Peyer's patch (tissue), 4 donors: Measurements from ENCODE around the gene PIGU. TPM values are rescaled to one million over a fixed set of nuclear protein-coding genes. Genes with fewer than 3 reads are reported as not detected.
"Not testable (repeated sequence)": the region's sequence is repeated elsewhere in the genome, so short reads cannot be mapped to it uniquely, and the experiment has no call there.

ENCODE experiments used
- DNase-seq, 3 donors: peaks; one replicate each; pipeline ENCODE4 v3.0.0-alpha.2; 2017 to 2019
- H3K27ac ChIP-seq, 4 donors: fragments of 200-600 bp; sonication (generic); one replicate each; pipeline ENCODE4 v1.5.1; 2016 to 2019
- H3K27me3 ChIP-seq, 2 donors: fragments of 200-600 bp; sonication (generic); one replicate each; pipeline ENCODE4 v1.5.1; 2019
- H3K36me3 ChIP-seq, 3 donors: fragments of 200-600 bp; sonication (generic); one replicate each; pipeline ENCODE4 v1.5.1; 2016 to 2019
- H3K4me1 ChIP-seq, 4 donors: fragments of 200-600 bp; sonication (generic); one replicate each; pipeline ENCODE4 v1.5.1; 2016 to 2019
- H3K4me3 ChIP-seq, 4 donors: fragments of 200-600 bp; sonication (generic); 1 replicate in 3 of 4; 2 replicates in 1 of 4; pipeline ENCODE4 v1.5.1; 2016 to 2019; ENCODE audit warnings: mild to moderate bottlenecking in 1 of 4
- H3K9me3 ChIP-seq, 4 donors: fragments of 200-600 bp; sonication (generic); one replicate each; pipeline ENCODE4 v1.5.1; 2016 to 2019; ENCODE audit warnings: mild to moderate bottlenecking in 1 of 4
- POLR2A ChIP-seq, 2 donors: fragments of 450-650 bp; IDR thresholded peaks; one replicate each; pipeline ENCODE4 v1.5.1; 2017; ENCODE audit warnings: antibody characterized with exemption in 2 of 2, mild to moderate bottlenecking in 2 of 2, moderate library complexity in 2 of 2
- total RNA-seq, 4 donors: library from RNA; depleted of rRNA; stranded (reverse); fragments of >200 nt; gene quantifications; one replicate each; pipeline ENCODE4 v1.1.0, GENCODE V29; 2016
- TF ChIP-seq, protein P1 (sequence below), 6 experiments: fragments of 450-650 bp in 4 of 6; fragments of 200-600 bp in 2 of 6; sonication (generic) in 1 of 6; IDR thresholded peaks; one replicate each; pipeline ENCODE4 v1.5.1; 2017 to 2019; ENCODE audit warnings: antibody characterized with exemption in 6 of 6, mild to moderate bottlenecking in 3 of 6, moderate library complexity in 1 of 6

PIGU gene
- total RNA-seq, 4 donors from 2014 or later, result 6.6 to 29.5 (median 18.4) TPM

DNA sequence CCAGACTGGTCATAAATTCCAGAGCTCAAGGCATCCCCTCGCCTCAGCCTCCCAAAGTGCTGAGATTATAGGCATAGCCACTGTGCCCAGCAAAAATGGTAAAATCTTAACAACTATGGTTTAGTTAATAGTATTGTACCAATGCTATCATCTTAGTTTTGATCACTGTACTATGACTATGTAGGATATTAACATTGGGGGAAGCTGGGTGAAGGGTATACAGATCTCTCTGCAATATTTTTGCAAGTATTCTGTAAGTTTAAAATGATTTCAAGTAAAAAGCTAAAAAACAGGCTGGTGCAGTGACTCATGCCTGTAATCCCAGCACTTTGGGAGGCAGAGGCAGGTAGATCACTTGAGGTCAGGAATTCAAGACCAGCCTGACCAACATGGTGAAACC is 7.8 kb downstream of the PIGU start:
- TF ChIP-seq POLR2A (IDR thresholded peaks at IDR 0.05), result no peak
- TF ChIP-seq, protein P1, sequence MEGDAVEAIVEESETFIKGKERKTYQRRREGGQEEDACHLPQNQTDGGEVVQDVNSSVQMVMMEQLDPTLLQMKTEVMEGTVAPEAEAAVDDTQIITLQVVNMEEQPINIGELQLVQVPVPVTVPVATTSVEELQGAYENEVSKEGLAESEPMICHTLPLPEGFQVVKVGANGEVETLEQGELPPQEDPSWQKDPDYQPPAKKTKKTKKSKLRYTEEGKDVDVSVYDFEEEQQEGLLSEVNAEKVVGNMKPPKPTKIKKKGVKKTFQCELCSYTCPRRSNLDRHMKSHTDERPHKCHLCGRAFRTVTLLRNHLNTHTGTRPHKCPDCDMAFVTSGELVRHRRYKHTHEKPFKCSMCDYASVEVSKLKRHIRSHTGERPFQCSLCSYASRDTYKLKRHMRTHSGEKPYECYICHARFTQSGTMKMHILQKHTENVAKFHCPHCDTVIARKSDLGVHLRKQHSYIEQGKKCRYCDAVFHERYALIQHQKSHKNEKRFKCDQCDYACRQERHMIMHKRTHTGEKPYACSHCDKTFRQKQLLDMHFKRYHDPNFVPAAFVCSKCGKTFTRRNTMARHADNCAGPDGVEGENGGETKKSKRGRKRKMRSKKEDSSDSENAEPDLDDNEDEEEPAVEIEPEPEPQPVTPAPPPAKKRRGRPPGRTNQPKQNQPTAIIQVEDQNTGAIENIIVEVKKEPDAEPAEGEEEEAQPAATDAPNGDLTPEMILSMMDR (IDR thresholded peaks at IDR 0.05), result no peak
- H3K36me3 ChIP-seq, result no peaks in the 10 kb centered on the region
- H3K4me1 ChIP-seq, result no peaks in the 10 kb centered on the region
- H3K27me3 ChIP-seq, result no peaks in the 10 kb centered on the region
- H3K9me3 ChIP-seq, result no peaks in the 10 kb centered on the region
- no peak overlapping the region for H3K4me3 ChIP-seq
- no peak overlapping the region for H3K27ac ChIP-seq
- DNase-seq, result no peak

DNA sequence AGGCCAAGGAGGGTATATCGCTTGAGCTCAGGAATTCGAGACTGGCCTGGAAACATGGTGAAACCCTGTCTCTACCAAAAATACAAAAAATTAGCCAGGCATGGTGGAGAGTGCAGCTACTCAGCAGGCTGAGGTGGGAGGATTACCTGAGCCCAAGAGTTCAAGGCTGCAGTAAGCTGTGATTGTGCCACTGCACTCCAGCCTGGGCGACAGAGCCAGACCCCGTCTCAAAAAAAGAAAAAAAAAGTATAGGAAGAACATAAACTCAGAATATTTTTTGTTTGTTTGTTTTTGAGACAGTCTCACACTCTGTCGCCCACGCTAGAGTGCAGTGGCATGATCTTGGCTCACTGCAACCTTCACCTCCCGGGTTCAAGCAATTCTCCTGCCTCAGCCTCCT is 12.1 kb downstream of the PIGU start:
- H3K4me3 ChIP-seq, DNase-seq, H3K36me3 ChIP-seq, H3K9me3 ChIP-seq, H3K27ac ChIP-seq, H3K4me1 ChIP-seq, H3K27me3 ChIP-seq: not testable (repeated sequence)

DNA sequence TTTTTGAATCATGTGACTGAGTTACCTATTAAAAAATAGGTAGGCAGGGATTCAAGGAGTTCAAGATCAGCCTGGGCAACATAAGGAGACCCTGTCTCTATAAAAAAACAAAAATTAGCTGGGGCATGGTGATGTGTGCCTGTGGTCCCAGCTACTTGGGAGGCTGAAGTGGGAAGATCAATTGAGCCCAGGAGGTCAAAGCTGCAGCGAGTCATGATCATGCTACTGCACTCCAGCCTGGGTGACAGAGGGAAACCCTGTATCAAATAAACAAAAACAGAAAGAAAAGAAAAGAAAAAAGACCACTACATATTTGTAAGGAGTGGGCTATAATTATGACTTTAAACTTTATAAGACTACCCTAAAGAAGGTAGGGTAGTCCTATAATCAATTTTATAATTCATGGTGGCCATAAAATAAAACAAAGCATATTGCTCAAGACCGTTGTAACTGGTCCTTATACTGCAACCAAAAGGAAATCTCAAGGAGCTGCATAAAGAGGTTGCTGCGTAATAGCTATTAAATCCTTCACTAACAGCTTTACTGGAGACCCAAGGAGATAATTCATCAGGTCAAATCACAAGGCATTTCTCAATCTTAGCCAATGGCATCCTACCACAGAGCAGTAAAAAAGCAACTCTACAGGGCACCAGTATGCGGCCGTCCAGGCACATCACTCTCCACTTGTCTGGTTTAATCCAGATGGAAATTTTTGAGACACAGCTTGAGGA is 13.5 kb downstream of the PIGU start:
- H3K4me1 ChIP-seq, result no peaks in the 10 kb centered on the region
- DNase-seq, result no peak
- H3K27ac ChIP-seq, result no peak overlapping the region
- H3K27me3 ChIP-seq, result no peaks in the 10 kb centered on the region
- H3K4me3 ChIP-seq, result no peak overlapping the region
- no peaks in the 10 kb centered on the region for H3K36me3 ChIP-seq
- no peak for TF ChIP-seq POLR2A (IDR thresholded peaks at IDR 0.05)
- TF ChIP-seq, protein P1 (IDR thresholded peaks at IDR 0.05), result no peak
- no peaks in the 10 kb centered on the region for H3K9me3 ChIP-seq

DNA sequence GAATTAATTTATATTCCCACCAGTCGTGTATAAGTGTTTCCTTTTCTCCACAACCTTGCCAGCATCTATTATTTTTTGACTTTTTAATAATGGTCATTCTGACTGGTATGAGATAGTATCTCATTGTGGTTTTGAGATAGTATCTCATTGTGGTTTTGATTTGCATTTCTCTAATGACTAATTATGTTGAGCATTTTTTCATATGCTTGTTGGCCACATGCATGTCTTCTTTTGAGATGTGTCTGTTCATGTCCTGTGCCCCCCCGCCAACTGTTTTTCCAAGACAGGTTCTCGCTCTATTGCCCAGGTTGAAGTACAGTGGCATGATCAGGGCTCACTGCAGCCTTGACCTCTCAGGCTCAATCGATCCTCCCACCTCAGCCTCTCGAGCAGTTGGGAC is 15.1 kb downstream of the PIGU start:
- not testable (repeated sequence) for H3K4me1 ChIP-seq, H3K9me3 ChIP-seq, DNase-seq, H3K27me3 ChIP-seq, H3K36me3 ChIP-seq, H3K27ac ChIP-seq, H3K4me3 ChIP-seq

DNA sequence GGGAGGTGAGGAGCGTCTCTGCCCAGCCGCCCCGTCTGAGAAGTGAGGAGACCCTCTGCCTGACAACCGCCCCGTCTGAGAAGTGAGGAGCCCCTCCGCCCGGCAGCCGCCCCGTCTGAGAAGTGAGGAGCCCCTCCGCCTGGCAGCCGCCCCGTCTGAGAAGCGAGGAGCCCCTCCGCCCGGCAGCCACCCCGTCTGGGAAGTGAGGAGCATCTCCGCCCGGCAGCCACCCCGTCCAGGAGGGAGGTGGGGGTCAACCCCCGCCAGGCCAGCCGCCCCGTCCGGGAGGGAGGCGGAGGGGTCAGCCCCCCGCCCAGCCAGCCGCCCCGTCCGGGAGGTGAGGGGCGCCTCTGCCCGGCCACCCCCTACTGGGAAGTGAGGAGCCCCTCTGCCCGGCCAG is 18.2 kb downstream of the PIGU start:
- H3K27me3 ChIP-seq, result not testable (repeated sequence)

DNA sequence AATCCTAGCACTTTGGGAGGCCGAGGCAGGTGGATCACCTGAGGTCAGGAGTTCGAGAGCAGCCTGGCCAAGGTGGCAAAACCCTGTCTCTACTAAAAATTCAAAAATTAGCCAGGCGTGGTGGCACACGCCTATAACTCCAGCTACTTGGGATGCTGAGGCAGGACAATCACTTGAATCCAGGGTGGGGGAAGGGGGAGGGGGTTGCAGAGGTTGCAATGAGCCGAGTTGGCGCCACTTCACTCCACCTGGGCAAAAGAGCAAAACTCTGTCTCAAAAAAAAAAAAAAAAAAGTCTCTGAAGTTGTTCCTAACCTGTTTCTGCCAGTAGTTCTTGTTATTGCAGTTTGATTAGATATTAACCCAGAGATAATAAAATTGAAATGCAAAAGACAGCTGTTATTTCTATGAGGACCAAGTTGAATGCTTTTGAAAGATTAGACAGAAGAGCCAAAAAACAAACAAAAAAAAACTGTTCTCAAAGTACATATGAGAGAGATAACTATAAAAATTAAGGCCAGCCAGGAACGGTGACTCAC is 22.6 kb downstream of the PIGU start:
- Histone ChIP-seq H3K9me3 (no peaks in the 10 kb centered on the region), H3K4me3 (no peak overlapping the region), H3K27me3 (no peaks in the 10 kb centered on the region), H3K36me3 (no peaks in the 10 kb centered on the region), H3K4me1 (no peaks in the 10 kb centered on the region), H3K27ac (peak overlapping the region in 1 of 4 donors; percentile 35)
- peak in 2 of 3 donors; percentile 58 to 59 for DNase-seq
- no peak for TF ChIP-seq POLR2A (IDR thresholded peaks at IDR 0.05)
- TF ChIP-seq, protein P1 (IDR thresholded peaks at IDR 0.05), result no peak

More for the DNA sequence above, 18.2 kb downstream of the PIGU start:
- not testable (repeated sequence) for H3K36me3 ChIP-seq, H3K9me3 ChIP-seq, H3K4me3 ChIP-seq, DNase-seq, H3K4me1 ChIP-seq, H3K27ac ChIP-seq

DNA sequence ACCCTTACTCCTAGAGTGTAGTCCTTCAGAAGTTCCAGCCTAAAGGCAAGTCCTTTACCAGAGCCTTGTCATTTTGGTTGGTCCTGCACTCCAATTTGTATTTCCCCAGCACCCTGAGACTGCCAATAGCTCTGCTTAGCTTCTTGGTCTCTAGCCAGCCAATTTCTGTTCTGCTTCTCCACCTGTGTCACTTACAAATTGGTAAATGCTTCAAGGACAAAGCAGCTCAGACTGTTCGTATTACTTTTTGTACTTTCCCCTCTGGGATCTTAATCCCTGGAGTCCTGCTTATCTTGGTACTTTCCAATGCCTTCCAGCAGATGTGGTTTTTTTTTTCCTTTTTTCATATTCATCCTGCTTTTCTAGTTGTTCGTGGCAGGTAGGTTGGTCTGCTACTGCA is 25.7 kb downstream of the PIGU start:
- DNase-seq, result no peak
- no peak overlapping the region for H3K27ac ChIP-seq
- no peaks in the 10 kb centered on the region for H3K36me3 ChIP-seq
- no peak for TF ChIP-seq POLR2A (IDR thresholded peaks at IDR 0.05)
- H3K27me3 ChIP-seq, result no peaks in the 10 kb centered on the region
- no peaks in the 10 kb centered on the region for H3K4me1 ChIP-seq
- H3K4me3 ChIP-seq, result no peak overlapping the region
- H3K9me3 ChIP-seq, result no peaks in the 10 kb centered on the region

DNA sequence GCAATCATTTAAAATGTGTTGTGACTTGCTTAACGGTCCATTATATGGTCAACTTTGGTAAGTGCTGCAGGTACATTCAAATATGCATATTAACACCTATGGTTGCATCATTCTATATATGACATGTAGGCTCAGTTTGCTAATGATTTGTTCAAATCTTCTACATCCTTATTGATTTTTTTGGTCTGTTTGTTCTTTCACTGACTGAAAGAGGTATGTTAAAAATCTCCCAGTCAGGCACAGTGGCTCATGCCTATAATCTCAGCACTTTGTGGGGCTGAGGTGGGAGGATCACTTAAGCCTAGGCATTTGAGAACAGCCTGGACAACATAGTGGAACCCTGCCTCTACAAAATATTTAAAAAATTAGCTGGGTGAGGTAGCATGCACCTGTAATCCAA is 29.2 kb downstream of the PIGU start:
- Histone ChIP-seq H3K4me1 (no peaks in the 10 kb centered on the region), H3K9me3 (no peaks in the 10 kb centered on the region), H3K27ac (no peak overlapping the region), H3K36me3 (no peaks in the 10 kb centered on the region), H3K4me3 (no peak overlapping the region), H3K27me3 (no peaks in the 10 kb centered on the region)
- DNase-seq, result no peak
- TF ChIP-seq, protein P1 (IDR thresholded peaks at IDR 0.05), result no peak
- TF ChIP-seq POLR2A (IDR thresholded peaks at IDR 0.05), result no peak
